Measurements from ENCODE around the gene ZNF318.
"Not testable (repeated sequence)": the region's sequence is repeated elsewhere in the genome, so short reads cannot be mapped to it uniquely, and the experiment has no call there.

ZNF318 gene, protein sequence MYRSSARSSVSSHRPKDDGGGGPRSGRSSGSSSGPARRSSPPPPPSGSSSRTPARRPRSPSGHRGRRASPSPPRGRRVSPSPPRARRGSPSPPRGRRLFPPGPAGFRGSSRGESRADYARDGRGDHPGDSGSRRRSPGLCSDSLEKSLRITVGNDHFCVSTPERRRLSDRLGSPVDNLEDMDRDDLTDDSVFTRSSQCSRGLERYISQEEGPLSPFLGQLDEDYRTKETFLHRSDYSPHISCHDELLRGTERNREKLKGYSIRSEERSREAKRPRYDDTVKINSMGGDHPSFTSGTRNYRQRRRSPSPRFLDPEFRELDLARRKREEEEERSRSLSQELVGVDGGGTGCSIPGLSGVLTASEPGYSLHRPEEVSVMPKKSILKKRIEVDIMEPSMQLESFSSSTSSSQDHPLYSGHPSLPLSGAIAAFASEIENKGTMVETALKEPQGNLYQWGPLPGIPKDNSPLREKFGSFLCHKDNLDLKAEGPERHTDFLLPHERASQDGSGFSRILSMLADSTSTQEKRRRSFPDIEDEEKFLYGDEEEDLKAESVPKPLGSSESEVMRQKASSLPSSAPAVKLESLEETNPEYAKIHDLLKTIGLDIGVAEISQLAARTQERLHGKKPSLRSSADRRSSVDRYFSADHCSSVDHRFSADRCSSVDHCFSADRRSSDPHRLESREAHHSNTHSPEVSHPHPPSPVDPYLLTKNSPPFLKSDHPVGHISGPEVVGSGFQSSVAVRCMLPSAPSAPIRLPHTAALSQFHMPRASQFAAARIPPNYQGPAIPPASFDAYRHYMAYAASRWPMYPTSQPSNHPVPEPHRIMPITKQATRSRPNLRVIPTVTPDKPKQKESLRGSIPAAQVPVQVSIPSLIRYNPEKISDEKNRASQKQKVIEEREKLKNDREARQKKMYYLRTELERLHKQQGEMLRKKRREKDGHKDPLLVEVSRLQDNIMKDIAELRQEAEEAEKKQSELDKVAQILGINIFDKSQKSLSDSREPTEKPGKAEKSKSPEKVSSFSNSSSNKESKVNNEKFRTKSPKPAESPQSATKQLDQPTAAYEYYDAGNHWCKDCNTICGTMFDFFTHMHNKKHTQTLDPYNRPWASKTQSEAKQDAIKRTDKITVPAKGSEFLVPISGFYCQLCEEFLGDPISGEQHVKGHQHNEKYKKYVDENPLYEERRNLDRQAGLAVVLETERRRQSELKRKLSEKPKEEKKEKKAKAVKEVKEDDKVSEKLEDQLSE (N-terminal part only)

DNA sequence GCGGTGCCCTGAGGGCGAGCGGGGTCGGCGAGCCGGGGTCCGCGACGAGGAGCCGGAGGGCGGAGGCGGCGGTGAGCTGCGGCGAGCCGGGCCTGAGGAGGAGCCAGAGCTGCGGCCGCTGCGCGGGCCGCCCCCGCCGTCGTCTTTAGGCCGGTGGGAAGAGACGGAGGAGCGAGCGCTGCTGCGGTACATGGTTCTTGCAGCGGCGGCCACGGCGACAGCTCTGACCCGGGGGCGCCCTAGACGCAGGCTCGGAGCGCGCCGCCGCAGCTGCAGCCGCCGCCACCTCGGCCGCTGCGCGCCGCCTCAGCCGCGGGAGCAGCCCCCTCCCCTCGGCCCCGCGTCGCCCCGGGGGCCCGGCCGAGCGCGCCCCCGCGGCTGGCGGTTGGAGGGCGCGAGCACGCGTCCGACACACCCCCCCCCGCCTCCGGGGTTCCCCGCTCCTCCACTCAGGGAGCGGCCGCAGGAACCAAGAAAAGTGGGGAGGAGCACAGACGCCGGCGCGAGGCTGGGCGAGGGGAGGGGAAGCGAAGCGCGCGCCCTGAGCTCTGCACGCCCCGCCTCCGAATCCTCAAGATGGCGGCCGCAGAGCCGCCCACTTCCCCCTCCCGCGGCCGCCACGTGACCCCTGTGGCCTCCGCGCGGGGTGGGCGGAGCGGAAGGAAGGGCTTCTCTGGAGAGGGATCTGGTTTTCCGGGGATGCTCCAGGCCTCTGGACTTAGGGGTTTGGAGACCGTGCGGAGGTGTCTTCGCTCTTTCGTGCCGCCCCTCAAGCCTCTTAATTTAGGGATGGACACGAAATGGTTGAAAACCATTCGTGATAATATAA, at the start of gene ZNF318:
TSS of gene ZNF318 (minus strand) at position 474 of the 829 bp plus-strand sequence. CDS start at position 192, 282 bp downstream.
- peaks cover 5 to 21% of the 10 kb centered on the region in 2 donors for H3K4me1 ChIP-seq (ENCODE audit: control insufficient read depth in 1 of 2, insufficient read depth in 2 of 2, low read length in 2 of 2)

DNA sequence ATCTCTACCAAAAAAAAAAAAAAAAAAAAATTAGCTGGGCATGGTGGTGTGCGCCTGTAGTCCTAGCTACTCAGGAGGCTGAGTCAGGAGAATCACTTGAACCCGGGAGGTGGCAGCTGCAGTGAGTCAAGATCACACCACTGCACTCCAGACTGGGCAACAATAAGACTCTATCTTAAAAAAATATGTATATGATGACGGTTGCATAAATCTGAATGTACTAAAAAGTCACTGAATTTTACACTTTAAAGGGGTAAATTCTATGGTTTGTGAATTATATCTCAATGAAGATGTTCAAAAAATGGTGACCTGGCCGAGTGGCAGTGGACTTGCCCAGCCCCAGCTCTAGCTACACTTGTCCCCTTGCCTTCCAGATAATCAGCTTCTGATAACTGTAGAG, 47.5 kb upstream of the ZNF318 start:
- Histone ChIP-seq H3K4me3 (ENCODE audit: low read depth in 1 of 2, low read length in 2 of 2) (no peak overlapping the region), H3K9me3 (ENCODE audit: control insufficient read depth in 1 of 2, low read length in 2 of 2) (no peaks in the 10 kb centered on the region), H3K9ac (ENCODE audit: low read depth in 1 of 2, low read length in 2 of 2) (no peak overlapping the region), H3K4me1 (ENCODE audit: control insufficient read depth in 1 of 2, insufficient read depth in 2 of 2, low read length in 2 of 2) (no peaks in the 10 kb centered on the region), H3K36me3 (ENCODE audit: control insufficient read depth in 1 of 2, insufficient read depth in 2 of 2, low read length in 2 of 2) (no peaks in the 10 kb centered on the region), H3K27me3 (ENCODE audit: control insufficient read depth in 1 of 2, insufficient read depth in 2 of 2, low read length in 2 of 2) (no peaks in the 10 kb centered on the region), H3K27ac (ENCODE audit: low read depth, low read length) (no peak overlapping the region)

More for the DNA sequence above, at the start of gene ZNF318:
- Histone ChIP-seq H3K27me3 (ENCODE audit: control insufficient read depth in 1 of 2, insufficient read depth in 2 of 2, low read length in 2 of 2) (no peaks in the 10 kb centered on the region), H3K36me3 (ENCODE audit: control insufficient read depth in 1 of 2, insufficient read depth in 2 of 2, low read length in 2 of 2) (peaks cover 3 to 10% of the 10 kb centered on the region in 2 donors), H3K4me3 (ENCODE audit: low read depth in 1 of 2, low read length in 2 of 2) (peak within 1 kb of the TSS; percentile 82 to 91), H3K27ac (ENCODE audit: low read depth, low read length) (peak within 1 kb of the TSS; percentile 13), H3K9ac (ENCODE audit: low read depth in 1 of 2, low read length in 2 of 2) (peak within 1 kb of the TSS; percentile 51 to 81), H3K9me3 (ENCODE audit: control insufficient read depth in 1 of 2, low read length in 2 of 2) (no peaks in the 10 kb centered on the region)

DNA sequence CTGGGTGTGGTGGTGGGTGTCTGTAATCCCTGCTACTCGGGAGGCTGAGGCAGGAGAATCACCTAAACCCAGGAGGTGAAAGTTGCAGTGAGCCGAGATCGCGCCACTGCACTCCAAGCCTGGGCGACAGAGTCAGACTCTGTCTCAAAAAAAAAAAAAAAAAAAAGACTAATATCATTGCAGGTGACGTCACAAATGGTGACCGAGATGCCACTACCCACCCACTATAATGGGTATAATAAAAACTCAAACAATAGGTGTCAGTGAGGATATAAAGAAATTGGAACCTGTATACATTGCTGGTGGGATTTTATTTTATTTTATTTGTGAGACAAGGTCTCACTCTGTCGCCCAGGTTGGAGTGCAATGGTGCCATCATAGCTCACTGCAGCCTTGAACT, 45.8 kb upstream of the ZNF318 start:
- H3K36me3 ChIP-seq (ENCODE audit: control insufficient read depth in 1 of 2, insufficient read depth in 2 of 2, low read length in 2 of 2); H3K4me1 ChIP-seq (ENCODE audit: control insufficient read depth in 1 of 2, insufficient read depth in 2 of 2, low read length in 2 of 2); H3K4me3 ChIP-seq (ENCODE audit: low read depth in 1 of 2, low read length in 2 of 2); H3K27me3 ChIP-seq (ENCODE audit: control insufficient read depth in 1 of 2, insufficient read depth in 2 of 2, low read length in 2 of 2); H3K9ac ChIP-seq (ENCODE audit: low read depth in 1 of 2, low read length in 2 of 2); H3K27ac ChIP-seq (ENCODE audit: low read depth, low read length); H3K9me3 ChIP-seq (ENCODE audit: control insufficient read depth in 1 of 2, low read length in 2 of 2): not testable (repeated sequence)

DNA sequence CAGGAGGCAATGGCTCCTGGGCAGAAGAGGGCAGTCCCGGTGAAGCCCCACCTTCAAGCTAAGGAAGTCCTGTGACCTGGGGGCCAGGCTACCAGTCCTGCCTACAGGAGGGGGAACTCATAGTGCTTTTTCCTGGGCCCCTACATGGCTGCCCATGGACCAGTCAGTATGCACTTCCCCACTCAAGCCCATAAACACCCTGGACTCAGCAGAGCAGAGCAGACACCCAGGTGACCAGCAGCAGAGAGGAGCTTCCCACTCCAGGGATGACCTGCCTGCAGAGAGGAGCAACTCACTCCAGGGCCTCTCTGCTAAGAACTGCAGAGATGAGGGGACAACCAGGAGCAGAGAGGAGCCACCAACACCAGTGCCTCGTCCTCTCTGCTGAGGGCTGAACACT, 43.6 kb upstream of the ZNF318 start:
- H3K36me3 ChIP-seq (ENCODE audit: control insufficient read depth in 1 of 2, insufficient read depth in 2 of 2, low read length in 2 of 2), result no peaks in the 10 kb centered on the region
- H3K4me1 ChIP-seq (ENCODE audit: control insufficient read depth in 1 of 2, insufficient read depth in 2 of 2, low read length in 2 of 2), result no peaks in the 10 kb centered on the region
- H3K4me3 ChIP-seq (ENCODE audit: low read depth in 1 of 2, low read length in 2 of 2), result no peak overlapping the region
- no peak overlapping the region for H3K9ac ChIP-seq (ENCODE audit: low read depth in 1 of 2, low read length in 2 of 2)
- H3K27ac ChIP-seq (ENCODE audit: low read depth, low read length), result no peak overlapping the region
- H3K27me3 ChIP-seq (ENCODE audit: control insufficient read depth in 1 of 2, insufficient read depth in 2 of 2, low read length in 2 of 2), result no peaks in the 10 kb centered on the region
- H3K9me3 ChIP-seq (ENCODE audit: control insufficient read depth in 1 of 2, low read length in 2 of 2), result no peaks in the 10 kb centered on the region

DNA sequence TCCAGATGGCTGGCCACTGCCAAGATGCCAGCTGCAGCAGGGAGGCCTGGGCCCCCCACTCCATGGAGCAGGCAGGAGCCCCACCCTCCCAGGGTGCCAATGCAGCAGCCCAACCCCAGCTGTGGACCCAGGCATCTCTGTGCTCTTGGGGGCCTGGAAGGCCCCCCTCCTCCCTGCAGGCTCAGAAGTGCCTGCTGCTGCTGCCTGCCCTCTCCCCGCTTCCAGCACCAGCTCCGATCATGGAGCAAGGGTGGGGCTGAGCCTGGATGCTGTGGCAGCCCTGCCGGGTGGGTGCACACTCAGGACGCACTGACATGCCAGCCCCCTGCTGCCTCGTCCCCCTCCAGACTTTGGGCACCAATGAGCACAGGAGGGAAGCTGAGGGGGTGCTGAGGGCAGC, 43.1 kb upstream of the ZNF318 start:
- Histone ChIP-seq H3K9me3 (ENCODE audit: control insufficient read depth in 1 of 2, low read length in 2 of 2) (no peaks in the 10 kb centered on the region), H3K27ac (ENCODE audit: low read depth, low read length) (no peak overlapping the region), H3K36me3 (ENCODE audit: control insufficient read depth in 1 of 2, insufficient read depth in 2 of 2, low read length in 2 of 2) (no peaks in the 10 kb centered on the region), H3K4me3 (ENCODE audit: low read depth in 1 of 2, low read length in 2 of 2) (no peak overlapping the region), H3K4me1 (ENCODE audit: control insufficient read depth in 1 of 2, insufficient read depth in 2 of 2, low read length in 2 of 2) (no peaks in the 10 kb centered on the region), H3K27me3 (ENCODE audit: control insufficient read depth in 1 of 2, insufficient read depth in 2 of 2, low read length in 2 of 2) (no peaks in the 10 kb centered on the region), H3K9ac (ENCODE audit: low read depth in 1 of 2, low read length in 2 of 2) (no peak overlapping the region)

DNA sequence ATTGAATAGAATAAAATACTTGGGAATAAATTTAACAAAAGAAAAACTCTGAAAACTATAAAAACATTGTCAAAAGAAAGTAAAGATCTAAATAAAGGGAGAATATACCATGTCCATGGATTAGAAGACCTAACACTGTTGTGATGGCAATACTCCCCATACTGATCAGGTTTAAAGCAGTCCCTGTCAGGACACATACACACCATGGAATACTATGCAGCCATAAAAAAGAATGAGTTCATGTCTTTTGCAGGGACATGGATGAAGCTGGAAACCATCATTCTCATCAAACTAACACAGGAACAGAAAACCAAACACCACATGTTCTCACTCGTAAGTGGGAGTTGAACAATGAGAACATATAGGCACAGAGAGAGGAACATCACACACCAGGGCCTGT, 41.3 kb upstream of the ZNF318 start:
- H3K36me3 ChIP-seq (ENCODE audit: control insufficient read depth in 1 of 2, insufficient read depth in 2 of 2, low read length in 2 of 2); H3K9ac ChIP-seq (ENCODE audit: low read depth in 1 of 2, low read length in 2 of 2); H3K4me3 ChIP-seq (ENCODE audit: low read depth in 1 of 2, low read length in 2 of 2); H3K4me1 ChIP-seq (ENCODE audit: control insufficient read depth in 1 of 2, insufficient read depth in 2 of 2, low read length in 2 of 2); H3K27me3 ChIP-seq (ENCODE audit: control insufficient read depth in 1 of 2, insufficient read depth in 2 of 2, low read length in 2 of 2); H3K9me3 ChIP-seq (ENCODE audit: control insufficient read depth in 1 of 2, low read length in 2 of 2); H3K27ac ChIP-seq (ENCODE audit: low read depth, low read length): not testable (repeated sequence)

DNA sequence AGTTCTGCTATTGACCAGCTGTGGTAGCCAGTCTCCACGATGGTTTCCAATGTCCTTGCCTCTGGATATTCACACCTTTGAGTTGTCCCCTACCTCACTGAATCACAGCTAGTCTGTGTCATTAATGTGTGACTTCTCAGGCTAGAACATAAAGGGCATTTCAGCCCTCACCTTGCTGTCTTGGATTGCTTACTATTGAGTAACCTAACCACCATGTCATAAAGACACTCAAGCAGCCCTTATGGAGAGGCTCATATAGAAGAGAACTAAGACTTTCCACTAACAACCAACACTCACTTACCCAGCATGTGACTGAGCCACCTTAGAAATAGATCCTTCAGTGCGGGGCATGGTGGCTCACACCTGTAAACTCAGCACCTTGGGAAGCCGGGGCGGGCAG, 38.8 kb upstream of the ZNF318 start:
- Histone ChIP-seq H3K9ac (ENCODE audit: low read depth in 1 of 2, low read length in 2 of 2) (no peak overlapping the region), H3K27me3 (ENCODE audit: control insufficient read depth in 1 of 2, insufficient read depth in 2 of 2, low read length in 2 of 2) (no peaks in the 10 kb centered on the region), H3K9me3 (ENCODE audit: control insufficient read depth in 1 of 2, low read length in 2 of 2) (no peaks in the 10 kb centered on the region), H3K4me1 (ENCODE audit: control insufficient read depth in 1 of 2, insufficient read depth in 2 of 2, low read length in 2 of 2) (no peaks in the 10 kb centered on the region), H3K36me3 (ENCODE audit: control insufficient read depth in 1 of 2, insufficient read depth in 2 of 2, low read length in 2 of 2) (no peaks in the 10 kb centered on the region), H3K27ac (ENCODE audit: low read depth, low read length) (no peak overlapping the region), H3K4me3 (ENCODE audit: low read depth in 1 of 2, low read length in 2 of 2) (no peak overlapping the region)

DNA sequence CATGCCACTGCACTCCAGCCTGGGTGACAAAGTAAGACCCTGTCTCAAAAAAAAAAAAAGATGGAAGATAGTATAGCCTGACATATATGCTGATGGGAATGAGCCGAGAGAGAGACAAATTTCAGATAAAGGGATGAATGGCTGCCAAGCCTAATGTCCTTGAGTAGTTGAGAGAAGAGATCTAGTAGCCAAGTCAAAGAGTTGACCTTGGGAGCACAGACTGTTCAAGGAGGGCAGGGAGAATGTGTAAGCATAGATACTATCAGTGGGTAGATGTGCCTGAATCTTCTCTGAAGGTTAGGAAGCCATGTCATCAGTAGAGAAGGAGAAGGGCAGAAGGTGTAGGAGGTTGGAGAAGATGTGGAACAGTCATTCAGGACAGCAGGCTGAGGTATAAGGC, 37.8 kb upstream of the ZNF318 start:
- H3K4me3 ChIP-seq (ENCODE audit: low read depth in 1 of 2, low read length in 2 of 2), result no peak overlapping the region
- no peaks in the 10 kb centered on the region for H3K36me3 ChIP-seq (ENCODE audit: control insufficient read depth in 1 of 2, insufficient read depth in 2 of 2, low read length in 2 of 2)
- no peaks in the 10 kb centered on the region for H3K9me3 ChIP-seq (ENCODE audit: control insufficient read depth in 1 of 2, low read length in 2 of 2)
- no peaks in the 10 kb centered on the region for H3K27me3 ChIP-seq (ENCODE audit: control insufficient read depth in 1 of 2, insufficient read depth in 2 of 2, low read length in 2 of 2)
- no peaks in the 10 kb centered on the region for H3K4me1 ChIP-seq (ENCODE audit: control insufficient read depth in 1 of 2, insufficient read depth in 2 of 2, low read length in 2 of 2)
- no peak overlapping the region for H3K27ac ChIP-seq (ENCODE audit: low read depth, low read length)
- H3K9ac ChIP-seq (ENCODE audit: low read depth in 1 of 2, low read length in 2 of 2), result no peak overlapping the region

DNA sequence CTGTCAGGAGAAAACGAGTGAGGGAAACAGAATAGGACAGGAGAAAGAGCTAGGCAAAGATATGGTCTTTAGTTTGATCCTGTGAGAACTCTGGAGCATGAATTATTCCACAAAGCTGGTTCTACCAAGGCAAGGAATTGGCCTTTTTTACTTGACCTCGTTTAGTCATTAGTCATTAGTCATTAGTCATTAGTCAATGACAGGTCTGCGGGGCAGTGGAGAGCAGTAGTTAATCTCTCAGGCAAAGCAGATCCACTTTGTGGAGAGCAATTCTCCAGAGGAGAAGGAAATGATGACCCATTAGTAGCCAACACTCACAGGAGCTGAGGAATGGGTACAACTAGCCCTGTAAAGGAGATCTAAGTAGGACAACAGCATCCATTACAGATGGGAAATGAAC, 35.9 kb upstream of the ZNF318 start:
- no peaks in the 10 kb centered on the region for H3K36me3 ChIP-seq (ENCODE audit: control insufficient read depth in 1 of 2, insufficient read depth in 2 of 2, low read length in 2 of 2)
- H3K27me3 ChIP-seq (ENCODE audit: control insufficient read depth in 1 of 2, insufficient read depth in 2 of 2, low read length in 2 of 2), result no peaks in the 10 kb centered on the region
- H3K4me3 ChIP-seq (ENCODE audit: low read depth in 1 of 2, low read length in 2 of 2), result no peak overlapping the region
- H3K27ac ChIP-seq (ENCODE audit: low read depth, low read length), result no peak overlapping the region
- H3K4me1 ChIP-seq (ENCODE audit: control insufficient read depth in 1 of 2, insufficient read depth in 2 of 2, low read length in 2 of 2), result no peaks in the 10 kb centered on the region
- H3K9ac ChIP-seq (ENCODE audit: low read depth in 1 of 2, low read length in 2 of 2), result no peak overlapping the region
- H3K9me3 ChIP-seq (ENCODE audit: control insufficient read depth in 1 of 2, low read length in 2 of 2), result no peaks in the 10 kb centered on the region
